ENCODE results near the gene ZBTB44.

The ZBTB44 gene

GRCh38 chr11:130213143-130213978 is 101.4 kb downstream of the ZBTB44 start:
- DNase-seq = peak; percentile 70

- DNase-seq = peak; percentile 66
Measured at GRCh38 chr11:130212431-130212961, 102.2 kb downstream of the ZBTB44 start.

- DNase-seq = no peak
Measured at GRCh38 chr11:130211781-130212401, 102.8 kb downstream of the ZBTB44 start.

- DNase-seq = peak; percentile 45
Measured at GRCh38 chr11:130211144-130211543, 103.6 kb downstream of the ZBTB44 start.

- DNase-seq = no peak
Measured at GRCh38 chr11:130209954-130210854, 104.5 kb downstream of the ZBTB44 start.

GRCh38 chr11:130209128-130209932 is 105.4 kb downstream of the ZBTB44 start:
- no peak for DNase-seq

GRCh38 chr11:130208241-130209127 is 106.2 kb downstream of the ZBTB44 start:
- DNase-seq = no peak

- no peak for DNase-seq
Measured at GRCh38 chr11:130206141-130206540, 108.6 kb downstream of the ZBTB44 start.

GRCh38 chr11:130204703-130205095 is 110.0 kb downstream of the ZBTB44 start:
- no peak for DNase-seq

- DNase-seq = no peak
Measured at GRCh38 chr11:130203766-130204702, 110.7 kb downstream of the ZBTB44 start.

- DNase-seq = no peak
Measured at GRCh38 chr11:130202818-130203689, 111.7 kb downstream of the ZBTB44 start.

- DNase-seq = no peak
Measured at GRCh38 chr11:130202009-130202817, 112.5 kb downstream of the ZBTB44 start.

GRCh38 chr11:130201026-130201425 is 113.7 kb downstream of the ZBTB44 start:
- no peak for DNase-seq

- DNase-seq = no peak
Measured at GRCh38 chr11:130199792-130200191, 114.9 kb downstream of the ZBTB44 start.

GRCh38 chr11:130198964-130199363 is 115.8 kb downstream of the ZBTB44 start:
- DNase-seq = no peak

- DNase-seq = no peak
Measured at GRCh38 chr11:130198292-130198691, 116.4 kb downstream of the ZBTB44 start.

- no peak for DNase-seq
Measured at GRCh38 chr11:130197386-130198035, 117.2 kb downstream of the ZBTB44 start.

Measured in DMS53 (cell line).